Activated B cell treated with CpG ODN at 0.5 μM for 24 hours (primary cell): ENCODE measurements around the gene GLDN. TPM values are rescaled to one million over a fixed set of nuclear protein-coding genes. Genes with fewer than 3 reads are reported as not detected.
"Not testable (repeated sequence)": the region's sequence is repeated elsewhere in the genome, so short reads cannot be mapped to it uniquely, and the experiment has no call there.

ENCODE experiments used
- ATAC-seq: fragments of 200-7000 bp; cut with Tn5 transposase; one replicate; pipeline ENCODE4 v1.10.0; 2021; ENCODE audit warnings: low read depth, mild to moderate bottlenecking, moderate library complexity
- CTCF ChIA-PET: fragments of 350-600 bp; sonication (Branson Sonifier 250); formaldehyde crosslinking; loops from one replicate; lab custom pipeline; 2021; ENCODE audit warnings: antibody characterized with exemption; lab: Charles Lee
- POLR2A ChIA-PET: fragments of 350-600 bp; sonication (Branson Sonifier 250); formaldehyde crosslinking; loops from one replicate; lab custom pipeline; 2021; ENCODE audit warnings: antibody characterized with exemption; lab: Charles Lee
- DNase-seq: peaks from one replicate; pipeline ENCODE4 v3.0.0; 2022
- H3K27ac Mint-ChIP-seq: one replicate; pipeline ENCODE4 v1.8.0; 2020; ENCODE audit warnings: mixed read lengths
- H3K27me3 Mint-ChIP-seq: one replicate; pipeline ENCODE4 v1.8.0; 2021; ENCODE audit warnings: mixed read lengths
- H3K36me3 Mint-ChIP-seq: one replicate; pipeline ENCODE4 v1.8.0; 2021; ENCODE audit warnings: low read depth, mixed read lengths
- H3K4me1 Mint-ChIP-seq: one replicate; pipeline ENCODE4 v1.8.0; 2021; ENCODE audit warnings: mixed read lengths
- H3K4me3 Mint-ChIP-seq: one replicate; pipeline ENCODE4 v1.8.0; 2020; ENCODE audit warnings: mild to moderate bottlenecking, mixed read lengths
- H3K9me3 Mint-ChIP-seq: one replicate; pipeline ENCODE4 v1.8.0; 2020; ENCODE audit warnings: mixed read lengths
- intact Hi-C: fragments of 100-400 bp; cut with micrococcal nuclease; formaldehyde crosslinking; loops from one replicate; pipeline ENCODE4 v1.15.1; 2024
- total RNA-seq: library from RNA; stranded (reverse); gene quantifications from 2 replicates; pipeline ENCODE4 v1.2.3, GENCODE V29; 2022
- TF ChIP-seq, protein P1 (sequence below): fragments of 200-600 bp; IDR thresholded peaks from one replicate; pipeline ENCODE4 v1.8.0; 2022; ENCODE audit warnings: antibody characterized with exemption, mild to moderate bottlenecking

The GLDN gene
- total RNA-seq, 1 donor from 2014 or later: not detected

GRCh38 chr15:51444112-51444511, 102.7 kb downstream of the GLDN start:
- H3K27me3 Mint-ChIP-seq: peaks cover 7% of the 10 kb centered on the region
- intact Hi-C loops: no loop called here

GRCh38 chr15:51444807-51445206, 103.4 kb downstream of the GLDN start:
- TF ChIP-seq, protein P1, sequence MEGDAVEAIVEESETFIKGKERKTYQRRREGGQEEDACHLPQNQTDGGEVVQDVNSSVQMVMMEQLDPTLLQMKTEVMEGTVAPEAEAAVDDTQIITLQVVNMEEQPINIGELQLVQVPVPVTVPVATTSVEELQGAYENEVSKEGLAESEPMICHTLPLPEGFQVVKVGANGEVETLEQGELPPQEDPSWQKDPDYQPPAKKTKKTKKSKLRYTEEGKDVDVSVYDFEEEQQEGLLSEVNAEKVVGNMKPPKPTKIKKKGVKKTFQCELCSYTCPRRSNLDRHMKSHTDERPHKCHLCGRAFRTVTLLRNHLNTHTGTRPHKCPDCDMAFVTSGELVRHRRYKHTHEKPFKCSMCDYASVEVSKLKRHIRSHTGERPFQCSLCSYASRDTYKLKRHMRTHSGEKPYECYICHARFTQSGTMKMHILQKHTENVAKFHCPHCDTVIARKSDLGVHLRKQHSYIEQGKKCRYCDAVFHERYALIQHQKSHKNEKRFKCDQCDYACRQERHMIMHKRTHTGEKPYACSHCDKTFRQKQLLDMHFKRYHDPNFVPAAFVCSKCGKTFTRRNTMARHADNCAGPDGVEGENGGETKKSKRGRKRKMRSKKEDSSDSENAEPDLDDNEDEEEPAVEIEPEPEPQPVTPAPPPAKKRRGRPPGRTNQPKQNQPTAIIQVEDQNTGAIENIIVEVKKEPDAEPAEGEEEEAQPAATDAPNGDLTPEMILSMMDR: no peak
- ChIA-PET POLR2A (no interaction called here), CTCF (no interaction called here)
- Mint-ChIP-seq H3K36me3 (no peaks in the 10 kb centered on the region), H3K27me3 (peaks cover 7% of the 10 kb centered on the region), H3K27ac (no peak overlapping the region), H3K9me3 (no peaks in the 10 kb centered on the region), H3K4me1 (no peaks in the 10 kb centered on the region), H3K4me3 (no peak overlapping the region)
- intact Hi-C loops: no loop called here
- ATAC-seq (no peak), DNase-seq (no peak)

More at GRCh38 chr15:51444112-51444511, 102.7 kb downstream of the GLDN start:
- ChIA-PET POLR2A (no interaction called here), CTCF (no interaction called here)
- DNase-seq: no peak
- ATAC-seq: no peak
- Mint-ChIP-seq H3K4me1 (no peaks in the 10 kb centered on the region), H3K36me3 (no peaks in the 10 kb centered on the region), H3K4me3 (no peak overlapping the region), H3K9me3 (no peaks in the 10 kb centered on the region), H3K27ac (no peak overlapping the region)
- TF ChIP-seq, protein P1: no peak

DNA sequence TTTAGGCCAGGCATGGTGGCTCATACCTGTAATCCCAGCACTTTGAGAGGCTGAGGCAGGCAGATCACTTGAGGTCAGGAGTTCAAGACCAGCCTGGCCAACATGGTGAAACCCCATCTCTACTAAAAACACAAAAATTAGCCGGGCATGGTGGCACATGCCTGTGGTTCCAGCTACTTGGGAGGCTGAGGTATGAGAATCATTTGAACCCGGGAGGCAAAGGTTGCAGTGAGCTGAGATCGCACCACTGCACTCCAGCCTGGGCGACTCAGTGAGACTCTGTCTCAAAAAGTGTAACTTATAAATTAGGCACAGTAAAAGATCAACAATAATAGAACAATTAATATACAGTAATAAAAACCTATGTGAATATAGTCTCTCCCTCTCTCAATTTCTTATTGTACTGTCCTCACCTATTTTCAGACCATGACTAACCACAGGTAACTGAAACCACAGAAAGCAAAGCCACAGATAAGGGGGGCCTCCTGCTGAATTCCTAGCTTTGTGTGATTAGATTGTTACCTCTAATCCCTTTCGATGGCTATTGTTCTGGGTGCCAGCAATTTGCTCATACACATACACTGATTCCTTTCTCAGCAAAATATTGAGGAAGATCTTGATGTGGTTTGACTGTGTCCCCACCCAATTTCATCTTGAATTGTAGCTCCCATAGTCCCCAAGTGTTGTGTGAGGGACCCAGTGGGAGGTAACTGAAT, 104.7 kb downstream of the GLDN start:
- H3K27ac Mint-ChIP-seq, H3K4me1 Mint-ChIP-seq, ATAC-seq, H3K36me3 Mint-ChIP-seq, CTCF ChIA-PET, H3K9me3 Mint-ChIP-seq, POLR2A ChIA-PET, intact Hi-C loops, DNase-seq, H3K27me3 Mint-ChIP-seq, H3K4me3 Mint-ChIP-seq: not testable (repeated sequence)

DNA sequence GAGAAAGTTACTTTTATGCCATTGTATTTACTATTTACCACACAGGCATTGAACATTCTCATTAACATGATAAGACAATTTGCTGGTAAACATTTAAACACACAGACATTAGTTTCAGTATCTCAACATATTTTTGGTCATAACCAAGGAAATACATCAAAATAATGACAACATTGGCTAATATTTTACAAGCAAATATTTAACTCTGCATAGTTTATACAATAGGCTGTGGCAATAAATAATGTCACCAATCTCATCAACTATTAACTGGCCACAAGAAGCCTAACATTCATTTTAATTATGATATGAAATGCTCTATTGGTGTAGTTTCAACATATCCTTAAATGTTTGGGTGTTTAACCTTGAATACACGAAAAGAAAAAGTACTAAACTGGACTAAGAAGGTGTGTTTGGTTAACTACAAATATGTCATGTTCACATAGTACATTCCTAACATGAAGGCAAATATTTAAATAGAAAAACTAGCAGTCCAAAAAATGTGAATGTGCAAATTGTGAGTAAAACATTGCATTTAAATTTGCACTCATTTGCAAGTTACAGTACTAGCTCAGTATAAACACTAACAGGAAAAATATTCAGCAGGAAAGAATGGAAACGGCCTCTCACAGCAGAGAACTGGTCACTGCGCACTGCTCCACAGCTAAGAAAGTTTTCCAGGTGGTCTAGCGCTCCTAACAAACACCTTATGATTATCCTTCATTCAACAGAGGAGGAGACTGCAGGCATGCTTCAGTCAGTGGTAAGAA, 106.6 kb downstream of the GLDN start:
- no peaks in the 10 kb centered on the region for H3K4me1 Mint-ChIP-seq
- H3K36me3 Mint-ChIP-seq: no peaks in the 10 kb centered on the region
- ChIA-PET POLR2A (no interaction called here), CTCF (no interaction called here)
- intact Hi-C loops: no loop called here
- H3K27me3 Mint-ChIP-seq: no peaks in the 10 kb centered on the region
- no peaks in the 10 kb centered on the region for H3K9me3 Mint-ChIP-seq
- DNase-seq: no peak
- no peak overlapping the region for H3K27ac Mint-ChIP-seq
- TF ChIP-seq, protein P1: no peak
- no peak overlapping the region for H3K4me3 Mint-ChIP-seq
- ATAC-seq: no peak

DNA sequence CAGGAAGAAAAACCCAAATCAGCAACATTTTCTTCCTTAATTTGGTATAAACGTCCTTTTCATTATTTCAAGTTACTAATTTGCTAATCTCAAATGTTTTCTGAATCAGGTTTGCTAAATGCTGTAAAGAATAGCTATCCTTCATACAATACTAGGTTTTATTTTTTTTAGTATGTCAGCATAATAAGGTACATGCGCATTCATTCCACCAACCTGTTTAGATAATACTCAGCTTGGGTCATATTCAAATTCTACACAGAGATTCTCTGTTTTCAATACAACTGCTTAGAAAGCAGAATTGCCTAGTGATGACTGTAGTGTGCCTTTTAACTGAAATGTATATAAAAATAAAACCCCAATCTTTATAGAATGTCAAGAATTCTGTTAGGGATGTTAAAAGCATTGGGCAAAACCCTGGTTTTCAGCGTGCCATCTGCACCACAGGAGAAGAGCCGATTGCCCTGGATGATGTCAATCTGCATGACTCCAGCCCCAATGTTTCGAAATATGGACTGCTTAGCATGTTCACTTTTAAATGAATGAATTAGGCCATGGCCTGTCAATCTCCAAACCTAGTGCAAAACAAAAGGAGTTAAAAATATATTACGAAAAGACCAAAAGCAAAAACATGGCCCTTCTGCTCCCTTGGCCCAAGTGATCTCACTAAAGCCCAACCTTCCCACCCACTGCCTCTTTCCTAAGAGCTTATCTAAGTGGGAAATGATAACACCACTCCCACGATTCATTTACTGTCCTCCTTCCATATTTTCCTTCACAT, 107.4 kb downstream of the GLDN start:
- Mint-ChIP-seq H3K9me3 (no peaks in the 10 kb centered on the region), H3K27me3 (no peaks in the 10 kb centered on the region), H3K4me1 (no peaks in the 10 kb centered on the region), H3K36me3 (no peaks in the 10 kb centered on the region), H3K27ac (no peak overlapping the region), H3K4me3 (no peak overlapping the region)
- TF ChIP-seq, protein P1: no peak
- no peak for DNase-seq
- no peak for ATAC-seq
- intact Hi-C loops: no loop called here
- POLR2A ChIA-PET: no interaction called here
- CTCF ChIA-PET: no interaction called here
